ENCODE measurements around the gene SLC39A5. TPM values are rescaled to one million over a fixed set of nuclear protein-coding genes. Genes with fewer than 3 reads are reported as not detected.
"Not testable (repeated sequence)": the region's sequence is repeated elsewhere in the genome, so short reads cannot be mapped to it uniquely, and the experiment has no call there.

SLC39A5 gene
- total RNA-seq, 4 donors from 2014 or later = 0.29 to 1.8 (median 0.52) TPM; not detected in 1

GRCh38 chr12:56278905-56279304 is 49.1 kb downstream of the SLC39A5 start:
- DNase-seq = no peak
- no peaks in the 10 kb centered on the region for H3K36me3 ChIP-seq
- H3K4me1 ChIP-seq = no peaks in the 10 kb centered on the region
- H3K27me3 ChIP-seq = no peaks in the 10 kb centered on the region
- intact Hi-C loops (cut with DNase I; ENCODE audit: low total_unique reads) = no loop called here
- no peak overlapping the region for H3K27ac ChIP-seq
- H3K4me3 ChIP-seq = no peak overlapping the region
- H3K9me3 ChIP-seq = no peaks in the 10 kb centered on the region
- TF ChIP-seq POLR2A (IDR thresholded peaks at IDR 0.05) = no peak
- TF ChIP-seq, protein P1, sequence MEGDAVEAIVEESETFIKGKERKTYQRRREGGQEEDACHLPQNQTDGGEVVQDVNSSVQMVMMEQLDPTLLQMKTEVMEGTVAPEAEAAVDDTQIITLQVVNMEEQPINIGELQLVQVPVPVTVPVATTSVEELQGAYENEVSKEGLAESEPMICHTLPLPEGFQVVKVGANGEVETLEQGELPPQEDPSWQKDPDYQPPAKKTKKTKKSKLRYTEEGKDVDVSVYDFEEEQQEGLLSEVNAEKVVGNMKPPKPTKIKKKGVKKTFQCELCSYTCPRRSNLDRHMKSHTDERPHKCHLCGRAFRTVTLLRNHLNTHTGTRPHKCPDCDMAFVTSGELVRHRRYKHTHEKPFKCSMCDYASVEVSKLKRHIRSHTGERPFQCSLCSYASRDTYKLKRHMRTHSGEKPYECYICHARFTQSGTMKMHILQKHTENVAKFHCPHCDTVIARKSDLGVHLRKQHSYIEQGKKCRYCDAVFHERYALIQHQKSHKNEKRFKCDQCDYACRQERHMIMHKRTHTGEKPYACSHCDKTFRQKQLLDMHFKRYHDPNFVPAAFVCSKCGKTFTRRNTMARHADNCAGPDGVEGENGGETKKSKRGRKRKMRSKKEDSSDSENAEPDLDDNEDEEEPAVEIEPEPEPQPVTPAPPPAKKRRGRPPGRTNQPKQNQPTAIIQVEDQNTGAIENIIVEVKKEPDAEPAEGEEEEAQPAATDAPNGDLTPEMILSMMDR (IDR thresholded peaks at IDR 0.05) = no peak

DNA sequence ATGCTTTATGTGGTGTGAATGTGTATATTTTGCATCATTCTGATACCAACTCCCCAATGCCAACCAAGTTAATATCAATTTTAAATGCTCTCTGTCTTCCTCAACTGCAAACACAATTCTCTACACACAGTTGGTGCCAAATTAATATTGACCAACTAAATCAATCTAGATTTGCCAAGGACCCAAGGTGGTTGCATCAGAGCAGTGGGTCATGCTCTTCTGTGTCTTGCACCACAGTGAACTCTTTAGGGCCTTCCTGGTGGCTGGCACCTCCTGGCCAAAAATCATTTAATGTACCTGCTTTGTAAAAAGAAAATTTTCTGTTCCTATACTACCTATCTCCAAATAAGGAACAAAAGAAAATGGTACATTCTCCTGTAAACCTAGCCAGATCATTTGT is 51.0 kb downstream of the SLC39A5 start:
- DNase-seq = no peak
- H3K27ac ChIP-seq = no peak overlapping the region
- no peaks in the 10 kb centered on the region for H3K36me3 ChIP-seq
- no peak overlapping the region for H3K4me3 ChIP-seq
- no peaks in the 10 kb centered on the region for H3K27me3 ChIP-seq
- H3K9me3 ChIP-seq = no peaks in the 10 kb centered on the region
- no peak for TF ChIP-seq POLR2A (IDR thresholded peaks at IDR 0.05)
- TF ChIP-seq, protein P1 (IDR thresholded peaks at IDR 0.05) = no peak
- intact Hi-C loops (cut with DNase I; ENCODE audit: low total_unique reads) = no loop called here
- no peaks in the 10 kb centered on the region for H3K4me1 ChIP-seq

GRCh38 chr12:56282030-56282429 is 52.2 kb downstream of the SLC39A5 start:
- Histone ChIP-seq H3K4me3 (no peak overlapping the region), H3K36me3 (no peaks in the 10 kb centered on the region), H3K9me3 (no peaks in the 10 kb centered on the region), H3K27ac (no peak overlapping the region), H3K4me1 (no peaks in the 10 kb centered on the region), H3K27me3 (no peaks in the 10 kb centered on the region)
- no peak for TF ChIP-seq POLR2A (IDR thresholded peaks at IDR 0.05)
- TF ChIP-seq, protein P1 (IDR thresholded peaks at IDR 0.05) = no peak
- intact Hi-C loops (cut with DNase I; ENCODE audit: low total_unique reads) = no loop called here
- no peak for DNase-seq

GRCh38 chr12:56282579-56282978 is 52.7 kb downstream of the SLC39A5 start:
- intact Hi-C loops (cut with DNase I; ENCODE audit: low total_unique reads) = no loop called here
- H3K27ac ChIP-seq = no peak overlapping the region
- H3K4me3 ChIP-seq = no peak overlapping the region
- TF ChIP-seq, protein P1 (IDR thresholded peaks at IDR 0.05) = no peak
- no peak for TF ChIP-seq POLR2A (IDR thresholded peaks at IDR 0.05)
- no peak for DNase-seq
- no peaks in the 10 kb centered on the region for H3K4me1 ChIP-seq
- H3K36me3 ChIP-seq = no peaks in the 10 kb centered on the region
- H3K27me3 ChIP-seq = no peaks in the 10 kb centered on the region
- no peaks in the 10 kb centered on the region for H3K9me3 ChIP-seq

- H3K36me3 ChIP-seq; H3K27ac ChIP-seq; intact Hi-C loops (cut with DNase I; ENCODE audit: low total_unique reads); H3K4me1 ChIP-seq; DNase-seq; H3K27me3 ChIP-seq; H3K4me3 ChIP-seq; H3K9me3 ChIP-seq: not testable (repeated sequence)
Observed at GRCh38 chr12:56284263-56284662, 54.4 kb downstream of the SLC39A5 start.

Measured in uterus (tissue), 4 donors.